ENCODE results near the gene CD96.

The CD96 gene

DNA sequence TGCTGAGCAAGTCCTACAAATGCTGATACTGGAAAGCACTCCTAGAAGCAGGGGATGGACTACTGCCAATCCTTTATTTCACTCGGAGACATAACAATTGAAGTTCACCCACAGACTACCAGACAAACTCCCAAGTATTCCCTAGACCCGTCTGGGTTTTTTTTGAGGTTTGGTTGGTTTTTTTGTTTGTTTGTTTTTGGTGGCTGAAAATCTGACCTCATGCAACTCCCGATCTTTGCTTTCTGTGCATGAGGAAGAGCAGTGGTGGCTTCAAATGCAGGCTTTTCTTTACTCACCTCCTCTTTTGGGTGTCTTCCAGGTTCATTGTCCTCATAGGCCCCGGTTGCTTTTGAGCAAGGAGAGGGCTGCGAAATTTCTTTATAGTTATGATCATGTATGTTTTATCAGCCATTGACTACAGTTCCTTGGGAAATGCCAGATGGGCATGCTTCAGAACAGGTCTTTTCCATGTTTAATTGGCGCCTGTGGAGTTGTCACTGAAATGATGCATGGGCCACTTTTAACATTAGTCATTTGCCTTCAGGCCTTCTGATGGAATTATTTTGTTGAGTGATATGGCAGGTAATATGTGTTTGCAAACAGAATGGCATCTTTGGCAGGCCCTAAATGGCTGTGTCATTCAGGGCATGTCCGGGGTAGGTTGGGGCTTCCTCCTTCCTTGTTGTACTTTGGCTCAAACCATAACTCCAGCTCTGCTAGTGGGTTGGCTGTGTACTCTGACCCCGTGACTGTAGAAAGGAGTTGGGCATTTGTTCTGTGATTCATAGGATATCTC lies 134.4 kb downstream of the CD96 start:
- DNase-seq (ENCODE audit: low spot score) = peak; percentile 9

DNA sequence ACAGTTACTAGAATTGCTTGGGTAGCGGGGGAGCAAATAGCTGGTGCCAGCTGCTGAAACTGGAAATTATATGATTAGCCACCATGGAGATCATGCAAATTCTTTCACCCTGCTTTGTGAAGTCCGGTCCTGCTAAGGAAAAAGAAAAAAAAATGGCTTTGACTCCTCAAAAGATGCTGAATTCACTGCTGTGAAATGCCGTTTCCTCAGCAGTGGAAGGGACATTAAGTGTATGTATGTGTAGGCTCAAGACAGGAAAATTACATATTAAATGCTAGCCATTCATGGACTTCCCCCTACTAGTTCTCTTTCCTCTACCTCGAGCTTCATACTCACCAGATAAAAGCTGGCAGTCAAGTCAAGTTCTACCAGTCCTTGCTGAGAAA lies 135.0 kb downstream of the CD96 start:
- DNase-seq (ENCODE audit: low spot score) = no peak

DNA sequence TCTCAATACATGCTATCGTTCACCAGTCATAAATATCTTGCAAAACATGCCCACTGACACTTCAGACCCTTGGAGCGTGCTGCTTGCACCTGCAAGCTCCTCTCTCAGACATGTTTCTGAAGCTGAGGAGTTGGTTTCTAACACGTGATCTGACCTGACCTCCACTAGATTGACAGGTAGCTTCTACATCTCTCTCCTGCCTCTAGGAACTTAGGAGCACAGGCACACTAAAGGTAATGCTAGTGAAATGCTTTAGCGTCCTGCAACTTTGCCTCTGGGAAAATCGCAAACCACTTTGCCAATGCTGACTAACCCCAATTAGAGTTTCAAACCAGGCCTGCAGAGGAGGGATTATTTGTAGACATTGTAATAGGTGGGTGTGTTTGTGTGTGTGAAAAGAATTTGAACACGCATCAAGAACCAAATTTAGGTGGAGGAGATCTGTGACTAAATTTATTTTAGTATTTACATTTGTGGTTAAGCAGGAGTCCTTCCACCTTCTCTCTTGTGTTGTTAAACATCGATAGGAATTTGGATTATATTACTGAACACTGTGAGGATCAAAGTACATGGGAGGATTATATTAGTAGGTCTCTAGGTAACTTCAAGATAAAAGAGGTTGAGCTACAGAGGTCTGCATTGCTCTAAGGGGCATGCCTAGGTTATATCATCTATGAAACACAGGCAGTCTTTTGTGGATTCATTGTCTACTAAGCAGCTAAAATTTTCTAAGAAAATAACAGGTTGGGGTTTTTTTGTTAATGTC lies 139.8 kb downstream of the CD96 start:
- no peak for DNase-seq (ENCODE audit: low spot score)

DNA sequence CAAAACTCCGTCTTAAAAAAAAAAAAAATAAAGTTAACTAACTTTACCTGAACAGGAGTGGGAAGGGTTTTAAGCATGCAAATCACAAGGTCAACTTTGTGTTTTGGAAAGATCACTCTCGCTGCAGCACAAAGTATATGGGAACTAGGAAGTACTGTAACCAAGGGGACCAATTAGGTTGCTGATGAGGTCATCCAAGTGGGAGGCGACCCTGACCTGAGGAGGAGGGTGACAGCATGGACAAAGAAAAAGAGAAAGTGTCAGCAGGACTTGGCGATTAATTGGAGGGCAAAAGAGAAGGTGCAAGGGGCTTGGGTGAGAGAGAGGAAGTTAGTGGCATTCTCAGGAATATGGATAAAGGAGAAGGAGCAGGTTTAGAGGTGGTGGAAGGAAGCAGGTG lies 142.6 kb downstream of the CD96 start:
- DNase-seq (ENCODE audit: low spot score) = no peak

DNA sequence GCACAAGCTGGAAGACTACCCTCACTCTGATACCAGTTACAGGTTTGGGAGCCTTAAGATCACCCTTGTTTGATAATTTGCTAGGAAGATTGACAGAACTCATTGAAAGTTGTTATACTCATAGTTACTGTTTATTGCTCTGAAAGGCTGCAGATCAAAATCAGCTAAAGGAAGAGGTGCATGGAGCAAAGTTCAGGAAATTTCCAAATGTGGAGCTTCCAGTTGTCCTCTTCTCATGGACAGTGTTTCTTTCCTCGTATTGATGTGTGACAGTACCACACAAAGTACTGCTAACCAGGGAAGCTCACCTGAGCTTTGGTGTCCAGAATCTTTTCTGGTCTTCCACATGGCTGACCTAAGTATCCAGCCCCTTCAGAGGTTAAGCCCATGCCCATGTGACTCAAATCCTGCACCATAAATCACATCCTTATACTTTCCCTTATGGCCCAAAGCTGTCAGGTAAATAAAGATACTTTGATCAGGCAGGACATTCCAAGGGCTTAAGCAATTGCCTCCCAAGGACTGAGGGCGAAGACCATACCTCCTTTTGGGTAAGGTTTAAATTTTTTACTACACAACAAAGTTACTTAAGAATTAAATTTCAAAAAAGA lies 146.3 kb downstream of the CD96 start:
- no peak for DNase-seq (ENCODE audit: low spot score)

DNA sequence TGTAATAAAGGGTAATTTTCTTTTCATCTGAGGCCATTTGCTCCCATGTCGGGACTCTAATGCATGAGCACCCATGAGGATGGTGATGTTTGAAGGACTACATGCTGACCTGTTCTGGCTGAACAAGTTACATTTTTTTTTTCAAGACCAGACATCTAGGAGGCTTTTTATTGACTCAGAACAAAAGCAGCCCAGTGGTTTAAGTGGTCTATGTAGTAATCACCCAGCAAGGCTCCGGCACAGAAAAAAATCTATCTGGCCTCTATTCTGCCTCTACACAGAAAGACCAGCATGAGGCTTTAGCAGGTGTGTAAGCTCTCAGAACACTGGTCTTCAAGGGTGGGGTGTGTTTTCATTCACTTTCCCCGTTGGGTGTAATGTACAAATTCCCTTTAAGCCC lies 148.2 kb downstream of the CD96 start:
- no peak for DNase-seq (ENCODE audit: low spot score)

DNA sequence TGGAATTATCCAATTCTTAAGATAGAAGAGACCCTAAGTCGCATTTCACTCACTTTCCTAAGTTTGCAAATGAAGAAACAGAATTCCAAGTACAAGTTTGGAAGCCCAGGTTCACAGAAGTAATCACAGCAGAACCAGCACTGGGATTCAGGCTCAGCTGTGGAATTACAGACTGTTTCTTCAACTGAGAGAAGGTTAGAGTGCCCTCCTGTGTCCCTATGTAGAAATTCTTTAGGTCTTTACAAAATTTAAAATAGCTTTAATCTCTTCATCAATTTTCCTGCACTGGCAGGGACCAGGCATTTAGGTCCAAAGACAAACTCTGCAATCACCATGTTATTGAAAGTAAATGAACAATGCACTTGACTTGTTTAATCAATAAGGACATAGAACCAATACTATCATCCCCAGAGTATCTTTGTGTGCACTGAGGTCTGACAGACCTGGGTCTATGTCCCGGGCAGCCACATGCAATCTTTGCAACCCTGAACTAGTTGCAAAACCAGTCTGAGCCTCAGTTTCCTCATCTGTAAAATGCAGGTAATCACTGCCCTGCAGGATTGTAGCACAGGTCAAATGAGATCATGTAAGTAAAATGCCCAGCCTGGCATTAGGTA lies 149.4 kb downstream of the CD96 start:
- DNase-seq (ENCODE audit: low spot score) = peak; percentile 22

DNA sequence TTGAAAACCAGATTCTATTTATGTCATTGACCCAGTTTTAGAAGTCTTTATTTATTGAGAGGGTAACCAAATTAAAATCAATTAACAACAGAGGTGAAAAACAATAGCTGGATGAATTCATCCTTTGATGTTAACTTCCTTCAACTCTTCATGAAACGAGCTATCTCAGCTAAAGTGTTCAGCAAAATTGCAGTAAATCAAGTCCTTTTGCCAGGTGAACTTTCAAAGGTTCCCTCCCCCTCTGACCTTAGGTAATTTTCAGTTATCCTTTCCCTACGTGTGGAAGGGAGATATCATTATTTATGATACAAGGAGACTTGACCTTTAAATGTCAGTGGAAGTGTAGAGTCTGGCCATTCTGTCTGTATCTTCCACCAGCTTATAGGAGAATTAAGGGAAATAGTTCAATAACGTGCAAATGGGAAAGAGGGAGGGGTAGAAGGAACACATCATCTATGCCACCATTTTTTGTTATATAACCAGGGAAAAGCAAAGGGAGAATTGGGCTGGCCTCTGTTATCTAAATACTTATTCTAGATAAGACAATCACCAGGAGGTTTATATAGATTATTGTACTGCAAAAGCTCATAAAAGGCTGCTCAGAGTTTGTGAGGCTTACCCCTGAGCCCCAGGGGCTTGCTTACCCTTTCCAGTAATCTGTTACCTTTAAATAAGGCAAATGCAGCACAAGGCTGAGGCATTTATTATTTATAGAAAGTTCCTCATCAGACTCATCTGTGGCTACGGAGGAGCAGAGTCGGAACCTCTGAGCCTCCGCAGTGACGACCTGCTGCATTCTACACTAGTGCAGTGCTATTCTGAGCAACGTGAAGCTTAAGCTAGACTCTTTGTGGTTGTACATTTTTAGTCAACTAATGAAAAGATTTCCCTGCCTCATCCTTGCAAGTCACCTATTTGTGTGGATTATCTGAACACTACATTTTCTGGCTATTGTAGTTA lies 150.9 kb downstream of the CD96 start:
- DNase-seq (ENCODE audit: low spot score) = no peak

DNA sequence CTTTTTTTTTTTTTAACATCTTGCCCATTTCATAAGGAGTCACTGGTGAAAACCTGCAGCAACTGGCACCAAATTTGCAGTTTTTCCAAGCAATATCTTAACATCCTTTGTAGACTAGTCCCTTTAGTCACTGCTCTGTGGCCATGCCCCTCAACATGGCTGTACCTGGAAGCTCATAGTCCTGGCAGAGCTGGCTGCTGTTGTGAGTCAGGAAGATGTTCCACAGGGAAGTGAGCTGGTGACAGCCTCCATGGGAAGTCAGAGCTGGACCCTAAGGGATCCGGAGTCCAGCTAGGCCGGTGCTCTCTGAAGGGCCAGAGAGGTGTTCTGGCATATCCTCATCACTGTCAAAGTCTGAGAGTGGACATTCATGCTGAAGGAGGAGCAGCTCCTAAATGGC lies 152.5 kb downstream of the CD96 start:
- DNase-seq (ENCODE audit: low spot score) = no peak

DNA sequence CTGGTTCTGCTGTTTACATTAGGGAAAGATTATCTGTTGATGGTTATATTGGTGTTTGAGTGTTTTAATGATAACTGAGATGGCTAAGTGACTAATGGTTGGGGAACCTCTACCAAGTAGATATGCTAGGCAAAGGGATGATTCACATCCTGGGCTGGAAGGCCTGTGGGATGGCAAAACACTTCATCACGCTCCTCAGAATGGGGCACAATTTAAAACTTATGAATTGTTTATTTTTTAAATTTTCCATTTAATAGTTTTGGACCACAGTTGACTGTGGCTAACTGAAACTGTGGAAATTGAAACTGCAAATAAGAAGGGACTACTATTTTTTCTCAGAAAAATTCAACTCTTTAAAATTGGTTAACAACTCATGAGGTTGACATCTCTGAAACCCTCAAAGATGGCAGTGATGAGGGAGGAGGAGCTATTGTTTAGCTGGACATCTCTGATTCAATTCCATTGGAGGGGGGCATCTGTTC lies 153.7 kb downstream of the CD96 start:
- no peak for DNase-seq (ENCODE audit: low spot score)

DNA sequence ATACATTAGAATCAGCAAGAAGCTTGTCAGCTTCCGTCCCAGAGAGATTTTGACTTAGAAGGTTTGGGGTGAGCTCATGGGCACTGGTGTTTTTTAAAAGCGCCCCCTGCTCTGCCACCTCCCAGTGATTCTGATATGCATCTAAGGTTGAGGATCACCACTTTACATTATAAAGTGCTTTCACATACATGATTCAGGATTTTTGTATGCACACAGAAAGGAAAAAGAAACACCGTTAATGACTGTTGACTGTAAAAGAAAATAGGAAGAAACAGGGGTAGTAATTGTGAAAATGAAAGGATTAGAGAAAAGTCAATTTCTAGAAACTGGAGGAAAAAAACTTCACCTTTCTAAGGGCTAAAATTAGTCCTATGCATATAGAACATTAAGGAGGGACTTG lies 158.1 kb downstream of the CD96 start:
- DNase-seq (ENCODE audit: low spot score) = no peak

DNA sequence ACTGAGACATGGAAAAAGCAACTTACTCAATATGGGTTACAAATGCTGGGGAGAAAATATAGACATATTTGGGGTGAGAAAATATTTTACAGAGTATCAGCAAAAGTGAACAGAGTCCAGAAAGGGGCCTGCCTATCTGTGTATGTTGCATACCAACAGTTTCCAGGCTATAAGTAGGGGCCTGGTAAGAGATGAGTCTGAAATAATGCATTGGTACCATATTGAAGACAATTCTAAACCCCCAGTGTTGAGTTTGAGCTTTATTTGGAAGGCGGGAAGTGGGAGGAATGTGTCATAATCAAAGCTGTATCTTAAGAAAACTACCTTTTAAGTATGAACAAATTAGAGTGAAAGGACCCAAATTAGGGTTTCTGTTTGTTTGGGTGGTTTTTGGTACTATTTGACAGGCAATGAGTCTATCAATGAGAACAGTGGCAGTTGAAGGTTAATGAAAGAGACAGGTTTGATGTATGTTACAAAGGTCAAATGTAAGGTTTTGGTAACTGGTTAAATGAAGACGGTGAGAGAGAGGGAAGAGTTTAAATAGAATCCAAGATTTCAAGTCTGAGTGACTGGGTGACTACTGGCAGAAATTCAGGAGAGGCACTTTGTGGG lies 159.4 kb downstream of the CD96 start:
- DNase-seq (ENCODE audit: low spot score) = no peak

Data from CD4-positive, alpha-beta T cell treated with Interleukin-6 at 100 ng/mL for 8 hours (primary cell).